SK-N-SH treated with all-trans-retinoic acid at 6 μM for 48 hours (cell line): ENCODE measurements around the gene TMED5.

ENCODE experiments used
- ATAC-seq: fragments of 200-7000 bp; cut with Tn5 transposase; 3 replicates; pipeline ENCODE4 v1.9.1; 2020; ENCODE audit warnings: mild to moderate bottlenecking, moderate library complexity
- ARNTL ChIP-seq: fragments of 450-650 bp; formaldehyde crosslinking; IDR thresholded peaks from 2 replicates; pipeline ENCODE4 v1.5.0; 2020; ENCODE audit warnings: low read depth, mild to moderate bottlenecking, moderate library complexity, borderline replicate concordance
- BACH2 ChIP-seq: fragments of 250-450 bp; sonication (Bioruptor Pico); IDR thresholded peaks from 2 replicates; pipeline ENCODE4 v1.9.0; 2021; ENCODE audit warnings: mild to moderate bottlenecking, borderline replicate concordance
- CREB5 ChIP-seq: fragments of 250-450 bp; sonication (Bioruptor Pico); IDR thresholded peaks from 2 replicates; pipeline ENCODE4 v1.5.1; 2020; ENCODE audit warnings: low read depth, mild to moderate bottlenecking, moderate library complexity
- CSRNP3 ChIP-seq: fragments of 250-450 bp; sonication (Bioruptor Pico); IDR thresholded peaks from 2 replicates; pipeline ENCODE4 v1.5.1; 2021; ENCODE audit warnings: mild to moderate bottlenecking, moderate library complexity
- ESRRG ChIP-seq: fragments of 250-450 bp; sonication (Bioruptor Pico); IDR thresholded peaks from 2 replicates; pipeline ENCODE4 v1.6.1; 2021; ENCODE audit warnings: mild to moderate bottlenecking
- ISL1 ChIP-seq: fragments of 250-450 bp; sonication (Bioruptor Pico); IDR thresholded peaks from 2 replicates; pipeline ENCODE4 v2.1.2; 2022; ENCODE audit warnings: mild to moderate bottlenecking, moderate library complexity
- OSR1 ChIP-seq: fragments of 250-450 bp; sonication (Bioruptor Pico); IDR thresholded peaks from 2 replicates; pipeline ENCODE4 v1.8.0; 2022; ENCODE audit warnings: moderate library complexity, mild to moderate bottlenecking, inconsistent platforms
- PATZ1 ChIP-seq: fragments of 250-450 bp; sonication (Bioruptor Pico); IDR thresholded peaks from 2 replicates; pipeline ENCODE4 v1.8.0; 2020; ENCODE audit warnings: mild to moderate bottlenecking, moderate library complexity, borderline replicate concordance
- POU6F1 ChIP-seq: fragments of 250-450 bp; sonication (Bioruptor Pico); IDR thresholded peaks from 2 replicates; pipeline ENCODE4 v1.8.0; 2021; ENCODE audit warnings: low read depth, mild to moderate bottlenecking, moderate library complexity, borderline replicate concordance
- PPARA ChIP-seq: fragments of 250-450 bp; sonication (Bioruptor Pico); IDR thresholded peaks from 2 replicates; pipeline ENCODE4 v1.5.0; 2020; ENCODE audit warnings: mild to moderate bottlenecking, borderline replicate concordance
- RARB ChIP-seq: fragments of 250-450 bp; sonication (Bioruptor Pico); IDR thresholded peaks from 2 replicates; pipeline ENCODE4 v1.8.0; 2021; ENCODE audit warnings: mild to moderate bottlenecking, moderate library complexity
- SNAI2 ChIP-seq: fragments of 250-450 bp; sonication (Bioruptor Pico); IDR thresholded peaks from 2 replicates; pipeline ENCODE4 v1.5.0; 2020; ENCODE audit warnings: mild to moderate bottlenecking, moderate library complexity
- TCF4 ChIP-seq: fragments of 250-450 bp; sonication (Bioruptor Pico); IDR thresholded peaks from 2 replicates; pipeline ENCODE4 v1.8.0; 2021; ENCODE audit warnings: mild to moderate bottlenecking, moderate library complexity, borderline replicate concordance
- TOX ChIP-seq: fragments of 250-450 bp; sonication (Bioruptor Pico); IDR thresholded peaks from 2 replicates; pipeline ENCODE4 v1.8.0; 2021; ENCODE audit warnings: mild to moderate bottlenecking, moderate library complexity, borderline replicate concordance
- TSHZ2 ChIP-seq: fragments of 250-450 bp; sonication (Bioruptor Pico); IDR thresholded peaks from 2 replicates; pipeline ENCODE4 v1.5.0; 2020; ENCODE audit warnings: mild to moderate bottlenecking, moderate library complexity
- ZFP3 ChIP-seq: fragments of 250-450 bp; sonication (Bioruptor Pico); IDR thresholded peaks from 2 replicates; pipeline ENCODE4 v1.5.0; 2020; ENCODE audit warnings: mild to moderate bottlenecking, moderate library complexity
- ZFP30 ChIP-seq: fragments of 450-650 bp; formaldehyde crosslinking; IDR thresholded peaks from 2 replicates; pipeline ENCODE4 v1.5.0; 2022; ENCODE audit warnings: mild to moderate bottlenecking, moderate library complexity
- ZNF565 ChIP-seq: fragments of 450-650 bp; formaldehyde crosslinking; conservative IDR thresholded peaks from 2 replicates; pipeline ENCODE4 v1.5.0; 2020; ENCODE audit warnings: low read depth, mild to moderate bottlenecking, moderate library complexity
- ZNF70 ChIP-seq: fragments of 450-650 bp; formaldehyde crosslinking; IDR thresholded peaks from 2 replicates; pipeline ENCODE4 v1.5.0; 2020; ENCODE audit warnings: mild to moderate bottlenecking, moderate library complexity

TMED5 gene

GRCh38 chr1:93200714-93201113, 20.5 kb upstream of the TMED5 start:
- TF ChIP-seq BACH2 (CRISPR knock-in tag), result no peak
- no peak for TF ChIP-seq TCF4 (CRISPR knock-in tag)
- TF ChIP-seq ISL1 (CRISPR knock-in tag), result no peak
- no peak for TF ChIP-seq ZNF70 (CRISPR knock-in tag)
- no peak for TF ChIP-seq RARB (CRISPR knock-in tag)
- no peak for TF ChIP-seq SNAI2 (CRISPR knock-in tag)
- TF ChIP-seq PPARA (CRISPR knock-in tag), result no peak
- no peak for TF ChIP-seq ZFP3 (CRISPR knock-in tag)
- TF ChIP-seq CREB5 (CRISPR knock-in tag), result no peak
- no peak for TF ChIP-seq TOX (CRISPR knock-in tag)
- TF ChIP-seq ZNF565 (CRISPR knock-in tag), result no peak
- TF ChIP-seq POU6F1 (CRISPR knock-in tag), result no peak
- TF ChIP-seq ZFP30 (CRISPR knock-in tag), result no peak
- TF ChIP-seq TSHZ2 (CRISPR knock-in tag), result no peak
- no peak for TF ChIP-seq CSRNP3 (CRISPR knock-in tag)
- ATAC-seq, result no peak

GRCh38 chr1:93200086-93200620, 19.9 kb upstream of the TMED5 start:
- no peak for ATAC-seq
- no peak for TF ChIP-seq ESRRG
- no peak for TF ChIP-seq SNAI2 (CRISPR knock-in tag)
- no peak for TF ChIP-seq TCF4 (CRISPR knock-in tag)

- TF ChIP-seq PATZ1, result no peak
- TF ChIP-seq OSR1, result no peak
- TF ChIP-seq ZNF70 (CRISPR knock-in tag), result no peak
- TF ChIP-seq PPARA (CRISPR knock-in tag), result no peak
- ATAC-seq, result no peak
Observed at GRCh38 chr1:93199150-93199549, 18.9 kb upstream of the TMED5 start.

GRCh38 chr1:93196591-93196990, 16.4 kb upstream of the TMED5 start:
- TF ChIP-seq ARNTL (CRISPR knock-in tag) (no peak), ISL1 (CRISPR knock-in tag) (peak; percentile 45), CREB5 (CRISPR knock-in tag) (0 out of 2 replicates have a peak, but pooled peaks have one; percentile 23)
- no peak for ATAC-seq
